KOPT-K1 (cell line): ENCODE data around the gene SELENOH.

Source experiments
- H3K27ac ChIP-seq: fragments of 200-600 bp; sonication (generic); 2 replicates; pipeline ENCODE4 v1.5.1; 2016; ENCODE audit warnings: antibody characterized with exemption, mild to moderate bottlenecking, low read depth, low read length; ENCODE audit not compliant: poor library complexity, severe bottlenecking
- H3K36me3 ChIP-seq: fragments of 200-600 bp; sonication (generic); 2 replicates; pipeline ENCODE4 v1.5.1; 2017; ENCODE audit warnings: antibody characterized with exemption, mild to moderate bottlenecking, low read length, moderate library complexity; ENCODE audit not compliant: insufficient read depth
- H3K9me3 ChIP-seq: fragments of 200-600 bp; sonication (generic); 2 replicates; pipeline ENCODE4 v1.5.1; 2017; ENCODE audit warnings: antibody characterized with exemption, low read length, mild to moderate bottlenecking; ENCODE audit not compliant: insufficient read depth, poor library complexity, severe bottlenecking

SELENOH gene

GRCh38 chr11:57787006-57787604 lies 45.8 kb downstream of the SELENOH start:
- no peak overlapping the region for H3K27ac ChIP-seq
- H3K9me3 ChIP-seq: no peaks in the 10 kb centered on the region
- no peaks in the 10 kb centered on the region for H3K36me3 ChIP-seq

DNA sequence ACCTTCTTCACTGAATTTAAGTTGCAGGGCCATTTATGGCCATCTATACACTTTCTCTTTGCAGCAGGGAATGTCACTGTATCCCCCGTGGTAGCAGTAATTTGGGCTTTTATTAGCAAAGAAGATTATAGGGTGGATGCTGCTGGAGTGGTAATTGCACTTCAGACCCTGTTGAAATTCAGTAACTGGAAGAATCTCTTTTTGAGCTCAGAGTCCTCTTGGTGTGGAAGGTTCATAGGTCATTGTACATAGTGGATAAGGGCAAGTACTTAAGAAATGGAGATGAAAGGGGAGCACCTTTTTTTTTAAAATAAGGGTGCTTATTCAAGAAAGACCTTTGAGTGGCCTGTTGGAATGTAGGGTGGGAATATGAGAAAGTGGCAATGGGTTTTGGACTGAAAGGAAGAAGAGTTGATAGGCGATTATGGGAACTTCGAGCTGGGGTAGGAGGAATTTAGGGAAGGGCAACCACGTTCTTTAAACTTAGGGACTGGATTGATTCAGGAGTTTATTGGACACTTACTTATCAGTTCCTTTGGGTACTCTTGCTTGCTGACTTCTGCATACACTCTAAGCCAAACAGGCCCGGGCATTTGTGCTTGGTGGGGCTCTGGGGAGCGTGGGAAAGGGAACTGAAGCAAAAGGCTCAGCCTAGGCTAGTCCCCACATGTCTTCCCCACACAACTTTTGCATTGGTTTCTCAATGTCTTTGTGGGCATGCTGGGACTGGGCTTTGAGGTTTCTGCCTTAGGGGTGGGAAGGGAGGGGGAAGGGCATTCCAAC lies 46.8 kb downstream of the SELENOH start:
- no peak overlapping the region for H3K27ac ChIP-seq

GRCh38 chr11:57788703-57789088 lies 47.4 kb downstream of the SELENOH start:
- Histone ChIP-seq H3K27ac (no peak overlapping the region), H3K9me3 (no peaks in the 10 kb centered on the region), H3K36me3 (no peaks in the 10 kb centered on the region)

More for the DNA sequence above, 46.8 kb downstream of the SELENOH start:
- Histone ChIP-seq H3K9me3 (no peaks in the 10 kb centered on the region), H3K36me3 (no peaks in the 10 kb centered on the region)

DNA sequence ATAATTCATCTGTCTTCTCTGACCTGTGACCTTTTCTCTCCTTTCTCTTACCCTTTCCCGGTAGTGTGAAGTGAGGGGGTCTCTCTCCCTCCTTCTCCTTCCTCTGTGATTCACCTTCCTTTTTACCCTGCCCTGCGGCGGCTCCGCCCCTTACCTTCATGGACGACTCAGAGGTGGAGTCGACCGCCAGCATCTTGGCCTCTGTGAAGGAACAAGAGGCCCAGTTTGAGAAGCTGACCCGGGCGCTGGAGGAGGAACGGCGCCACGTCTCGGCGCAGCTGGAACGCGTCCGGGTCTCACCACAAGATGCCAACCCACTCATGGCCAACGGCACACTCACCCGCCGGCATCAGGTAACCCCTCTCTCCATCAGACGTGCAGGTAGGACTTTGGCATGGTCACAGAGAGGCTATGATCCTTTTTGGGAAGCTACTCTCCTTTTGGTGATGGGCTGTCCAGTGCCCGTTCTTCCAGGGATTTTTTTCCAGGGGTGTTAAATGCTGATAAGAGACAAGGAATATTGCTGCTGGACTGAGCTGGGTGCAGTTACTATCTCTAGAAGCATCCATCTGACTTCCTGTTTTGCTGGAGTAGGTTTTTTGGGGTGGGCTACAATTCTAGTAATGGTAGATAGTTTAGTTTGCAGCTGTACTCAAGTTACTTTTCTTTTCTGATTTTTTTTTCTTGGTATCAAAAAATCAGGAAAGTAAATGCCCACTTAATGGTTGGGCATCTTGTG lies 50.2 kb downstream of the SELENOH start:
- Histone ChIP-seq H3K9me3 (no peaks in the 10 kb centered on the region), H3K27ac (peak overlapping the region; percentile 17), H3K36me3 (peaks cover 2% of the 10 kb centered on the region; the same call in 1 of the 2 replicates)

DNA sequence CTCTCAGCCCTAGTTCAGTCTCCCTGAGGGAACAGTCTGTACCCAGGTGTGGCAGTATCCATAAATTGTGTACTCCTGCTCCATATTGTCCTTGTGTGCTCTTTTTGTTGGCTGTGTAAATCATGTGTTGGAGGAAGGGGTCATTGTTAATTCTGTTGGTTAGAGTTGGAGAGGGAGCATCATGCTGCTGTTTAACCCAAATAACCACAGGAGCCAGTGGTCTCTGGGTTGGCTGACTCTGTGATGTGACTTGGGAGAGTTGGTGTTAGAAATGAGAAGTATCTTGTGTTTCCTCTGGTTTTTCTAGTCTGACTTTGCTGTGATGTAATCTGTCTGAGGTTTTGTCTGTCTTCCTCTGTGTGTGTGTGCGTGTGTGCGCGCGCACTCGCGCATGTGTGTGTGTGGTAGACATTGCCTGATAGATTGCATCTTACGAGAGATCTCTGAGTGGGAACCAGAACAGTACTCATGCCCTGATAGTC lies 50.8 kb downstream of the SELENOH start:
- H3K36me3 ChIP-seq: peaks cover 5% of the 10 kb centered on the region; the same call in 1 of the 2 replicates
- no peaks in the 10 kb centered on the region for H3K9me3 ChIP-seq
- H3K27ac ChIP-seq: peak overlapping the region; percentile 17

GRCh38 chr11:57792870-57793269 lies 51.6 kb downstream of the SELENOH start:
- Histone ChIP-seq H3K9me3 (no peaks in the 10 kb centered on the region), H3K27ac (no peak overlapping the region), H3K36me3 (peaks cover 5% of the 10 kb centered on the region; the same call in 1 of the 2 replicates)
